ENCODE measurements around the gene EEFSEC.

DNA sequence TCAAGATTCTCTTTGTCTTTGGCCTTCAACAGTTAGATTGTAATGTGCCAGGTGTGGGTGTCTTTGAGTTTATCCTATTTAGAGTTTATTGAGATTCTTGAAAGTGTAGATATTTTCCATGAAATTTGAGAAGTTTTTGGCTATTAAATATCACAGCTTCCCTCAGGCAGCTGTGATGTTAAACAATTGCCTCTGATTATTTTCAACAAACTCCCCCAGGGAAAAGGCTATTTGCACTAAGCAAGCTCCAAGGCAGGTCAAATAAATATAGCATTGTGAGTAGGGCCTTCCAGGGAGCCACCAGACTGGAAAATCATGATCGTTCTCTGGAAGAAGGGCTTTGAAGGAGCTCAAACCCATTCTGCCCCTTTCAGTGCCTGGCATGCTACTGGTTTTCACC, 107.0 kb downstream of the EEFSEC start:
- TF ChIP-seq, protein P1, sequence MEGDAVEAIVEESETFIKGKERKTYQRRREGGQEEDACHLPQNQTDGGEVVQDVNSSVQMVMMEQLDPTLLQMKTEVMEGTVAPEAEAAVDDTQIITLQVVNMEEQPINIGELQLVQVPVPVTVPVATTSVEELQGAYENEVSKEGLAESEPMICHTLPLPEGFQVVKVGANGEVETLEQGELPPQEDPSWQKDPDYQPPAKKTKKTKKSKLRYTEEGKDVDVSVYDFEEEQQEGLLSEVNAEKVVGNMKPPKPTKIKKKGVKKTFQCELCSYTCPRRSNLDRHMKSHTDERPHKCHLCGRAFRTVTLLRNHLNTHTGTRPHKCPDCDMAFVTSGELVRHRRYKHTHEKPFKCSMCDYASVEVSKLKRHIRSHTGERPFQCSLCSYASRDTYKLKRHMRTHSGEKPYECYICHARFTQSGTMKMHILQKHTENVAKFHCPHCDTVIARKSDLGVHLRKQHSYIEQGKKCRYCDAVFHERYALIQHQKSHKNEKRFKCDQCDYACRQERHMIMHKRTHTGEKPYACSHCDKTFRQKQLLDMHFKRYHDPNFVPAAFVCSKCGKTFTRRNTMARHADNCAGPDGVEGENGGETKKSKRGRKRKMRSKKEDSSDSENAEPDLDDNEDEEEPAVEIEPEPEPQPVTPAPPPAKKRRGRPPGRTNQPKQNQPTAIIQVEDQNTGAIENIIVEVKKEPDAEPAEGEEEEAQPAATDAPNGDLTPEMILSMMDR (IDR thresholded peaks at IDR 0.05; ENCODE audit: control extremely low read depth in 1 of 3, insufficient read depth in 1 of 3, low read depth in 1 of 3, low read length in 3 of 3) = no peak
- no peak for TF ChIP-seq CHD1 (IDR thresholded peaks at IDR 0.05; ENCODE audit: low read depth, low read length)
- no peak for TF ChIP-seq KDM5A (IDR thresholded peaks at IDR 0.05; ENCODE audit: low read length)
- TF ChIP-seq EGR1 (IDR thresholded peaks at IDR 0.05; ENCODE audit: borderline replicate concordance, low read depth, low read length) = no peak
- no peak for TF ChIP-seq SIRT6 (IDR thresholded peaks at IDR 0.05; ENCODE audit: low read length)
- TF ChIP-seq, protein P2, sequence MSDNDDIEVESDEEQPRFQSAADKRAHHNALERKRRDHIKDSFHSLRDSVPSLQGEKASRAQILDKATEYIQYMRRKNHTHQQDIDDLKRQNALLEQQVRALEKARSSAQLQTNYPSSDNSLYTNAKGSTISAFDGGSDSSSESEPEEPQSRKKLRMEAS (IDR thresholded peaks at IDR 0.05) = no peak
- no peak for TF ChIP-seq POLR2A (IDR thresholded peaks at IDR 0.05; ENCODE audit: control extremely low read depth in 1 of 2, low read depth in 2 of 2, low read length in 2 of 2)
- no peak for TF ChIP-seq CHD2 (IDR thresholded peaks at IDR 0.05; ENCODE audit: low read length)
- no peak for TF ChIP-seq GABPA (IDR thresholded peaks at IDR 0.05; ENCODE audit: borderline replicate concordance, insufficient read depth, low read length)
